HG03460 (cell line): ENCODE results near the gene MED16.
"Not testable (repeated sequence)": the region's sequence is repeated elsewhere in the genome, so short reads cannot be mapped to it uniquely, and the experiment has no call there.

ENCODE experiments used
- ATAC-seq: cut with Tn5 transposase; IDR thresholded peaks from one replicate; pipeline ENCODE4 v1.9.1; 2021; ENCODE audit not compliant: unreplicated experiment

The MED16 gene

DNA sequence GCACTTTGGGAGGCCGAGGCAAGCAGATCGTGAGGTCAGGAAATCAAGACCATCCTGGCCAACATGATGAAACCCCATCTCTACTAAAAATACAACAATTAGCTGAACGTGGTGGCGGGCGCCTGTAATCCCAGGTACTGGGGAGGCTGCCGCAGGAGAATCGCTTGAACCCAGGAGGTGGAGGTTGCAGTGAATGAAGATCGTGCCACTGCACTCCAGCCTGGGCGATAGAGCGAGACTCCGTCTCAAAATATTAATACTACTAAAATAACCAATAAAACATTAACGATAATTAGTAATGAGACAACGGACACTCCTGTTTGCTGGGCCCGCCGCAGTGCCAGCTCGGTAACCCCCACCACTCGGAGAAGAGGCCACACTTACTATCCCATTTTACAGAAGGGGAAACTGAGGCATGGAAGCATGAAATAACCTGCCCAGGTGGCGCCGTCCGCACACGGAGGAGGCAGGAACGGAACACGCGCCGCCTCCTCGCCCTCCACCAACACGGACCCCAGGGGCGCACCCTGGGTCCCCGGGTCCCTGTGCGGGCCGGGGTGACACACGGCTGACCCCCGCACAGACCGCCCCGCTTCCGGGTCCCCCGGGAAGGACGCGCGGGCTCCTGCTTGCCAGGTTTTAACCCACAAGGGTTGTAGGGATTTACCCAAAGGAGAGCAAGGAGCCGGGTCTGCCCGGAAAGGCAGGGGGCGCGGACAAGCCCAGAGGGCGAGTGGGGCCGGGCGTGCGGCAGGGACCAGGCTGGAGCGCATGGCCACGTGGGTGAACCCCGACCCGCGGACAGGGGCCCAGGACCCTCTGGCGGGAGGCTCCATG lies 18.4 kb upstream of the MED16 start:
- ATAC-seq: no peak

DNA sequence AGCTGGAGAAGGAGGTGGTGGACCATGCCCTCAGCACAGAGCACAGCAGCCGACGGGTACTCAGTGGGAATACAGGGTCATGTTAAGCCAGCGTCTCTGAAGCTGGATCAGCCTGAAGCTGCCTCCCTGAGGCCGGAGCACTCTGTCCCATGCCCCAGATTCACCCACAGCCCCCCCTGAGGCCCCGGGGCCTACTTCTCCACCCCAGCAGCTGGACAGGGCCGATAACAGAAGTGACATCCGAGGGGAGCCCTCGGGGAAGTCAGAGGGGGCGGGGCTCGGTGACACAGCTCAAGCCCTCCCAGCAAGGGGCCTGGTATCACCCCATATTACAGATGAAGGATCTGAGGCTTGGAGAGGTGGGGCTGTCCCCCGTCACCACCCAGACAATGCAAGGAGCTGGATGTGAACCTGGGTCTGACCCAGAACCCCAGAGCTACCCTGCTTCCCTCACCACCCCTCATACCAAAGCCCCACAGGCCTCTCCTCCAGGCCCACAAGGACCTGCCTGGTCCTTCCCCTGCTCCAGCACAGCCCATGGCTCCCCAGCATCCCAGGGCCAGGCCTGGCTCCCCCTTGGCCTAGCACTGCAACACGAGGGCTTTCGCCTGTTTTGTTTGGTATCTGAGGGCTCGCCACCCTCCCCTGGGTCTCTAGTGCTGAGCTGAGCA lies 14.3 kb upstream of the MED16 start:
- no peak for ATAC-seq

GRCh38 chr19:906480-906879 lies 13.5 kb upstream of the MED16 start:
- no peak for ATAC-seq

- no peak for ATAC-seq
Measured at GRCh38 chr19:904545-904944, 11.6 kb upstream of the MED16 start.

GRCh38 chr19:903266-903797 lies 10.3 kb upstream of the MED16 start:
- ATAC-seq: no peak

DNA sequence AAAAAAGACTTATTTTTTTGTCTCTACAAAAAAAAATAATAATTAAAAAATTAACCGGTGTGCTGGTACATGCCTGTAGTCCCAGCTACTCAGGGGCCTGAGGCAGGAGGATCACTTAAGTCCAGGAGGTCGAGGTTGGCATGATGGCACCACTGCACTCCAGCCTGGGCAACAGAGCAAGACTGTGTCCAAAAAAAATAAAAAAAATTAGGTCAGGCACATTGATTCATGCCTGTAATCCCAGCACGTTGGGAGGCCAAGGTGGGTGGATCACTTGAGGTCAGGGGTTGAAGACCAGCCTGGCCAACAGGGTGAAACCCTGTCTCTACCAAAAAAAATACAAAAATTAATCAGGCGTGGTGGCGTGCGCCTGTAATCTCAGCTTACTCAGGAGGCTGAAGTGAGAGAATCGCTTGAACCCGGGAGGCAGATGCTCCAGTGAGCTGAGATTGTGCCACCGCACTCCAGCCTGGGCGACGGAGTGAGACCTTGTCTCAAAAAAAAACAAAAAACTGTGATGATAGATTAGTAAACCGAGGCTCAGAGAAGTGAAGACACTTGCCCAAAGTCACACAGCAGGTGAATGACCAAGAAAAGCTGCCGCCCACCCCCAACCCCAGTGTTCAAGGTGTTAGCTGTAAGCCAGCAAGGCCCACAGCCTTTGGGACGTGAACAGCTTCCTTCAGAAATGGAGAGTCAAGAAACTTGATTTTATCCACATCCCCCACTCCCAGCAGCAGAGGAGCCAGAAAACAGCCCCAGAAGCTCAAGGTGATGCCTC lies 9.6 kb upstream of the MED16 start:
- no peak for ATAC-seq

DNA sequence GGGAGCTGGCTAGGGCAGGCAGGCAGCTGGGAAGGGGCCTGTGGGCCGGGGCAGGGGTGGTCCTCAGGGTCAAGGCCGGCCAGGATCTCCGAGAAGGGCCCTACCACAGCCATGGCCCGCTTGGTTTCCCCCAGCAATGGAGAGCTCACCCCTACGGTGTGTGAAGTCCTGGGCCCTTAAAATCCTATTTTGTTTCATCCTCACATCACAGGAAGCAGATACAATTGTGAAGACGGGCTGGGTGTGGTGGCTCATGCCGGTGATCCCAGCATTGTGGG lies 9.0 kb upstream of the MED16 start:
- ATAC-seq: no peak

DNA sequence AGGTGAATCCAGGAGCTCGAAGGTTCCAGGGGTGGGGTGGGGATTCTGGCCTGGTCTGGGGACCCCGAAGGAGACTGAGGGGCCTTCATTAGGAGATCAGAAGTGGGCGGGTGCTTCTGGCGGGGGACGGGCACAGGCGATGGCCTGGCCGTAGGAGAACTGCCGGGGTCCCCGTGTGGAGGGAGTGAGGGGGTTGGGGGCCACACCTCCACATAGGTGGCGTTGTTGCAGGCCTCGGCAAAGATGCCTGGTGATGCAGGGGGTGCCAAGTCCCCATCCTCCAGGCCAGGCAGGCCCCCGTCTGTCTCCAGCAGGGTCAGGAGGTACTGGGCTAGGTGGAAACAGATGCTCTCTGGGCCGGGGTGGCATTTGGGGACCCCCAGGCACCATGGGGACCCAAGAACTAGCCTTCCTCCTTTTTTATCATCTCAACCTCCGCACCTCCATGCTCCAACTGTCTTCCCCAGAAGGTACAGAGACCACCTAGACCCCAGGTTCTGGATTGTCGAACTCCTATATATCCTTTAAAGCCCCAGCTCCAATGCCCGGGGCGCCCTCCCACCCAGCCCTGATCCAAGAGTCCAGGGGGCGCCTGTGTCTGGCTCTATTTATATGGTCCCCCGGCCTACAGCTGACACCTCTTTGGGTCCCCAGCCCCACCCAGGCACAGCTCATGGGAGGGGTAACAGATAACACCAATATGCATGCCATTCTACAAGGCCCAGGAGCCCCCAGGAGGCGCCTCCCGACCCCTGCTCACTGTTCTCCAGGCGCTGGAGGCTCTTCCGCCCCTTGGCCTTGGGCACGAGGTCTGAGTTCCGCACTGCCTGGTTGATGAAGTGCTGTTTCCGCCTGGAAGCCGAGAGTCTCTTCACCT lies 8.5 kb upstream of the MED16 start:
- no peak for ATAC-seq

- ATAC-seq: no peak
Measured at GRCh38 chr19:900302-901111, 7.5 kb upstream of the MED16 start.

- no peak for ATAC-seq
Measured at GRCh38 chr19:900043-900301, 7.0 kb upstream of the MED16 start.

DNA sequence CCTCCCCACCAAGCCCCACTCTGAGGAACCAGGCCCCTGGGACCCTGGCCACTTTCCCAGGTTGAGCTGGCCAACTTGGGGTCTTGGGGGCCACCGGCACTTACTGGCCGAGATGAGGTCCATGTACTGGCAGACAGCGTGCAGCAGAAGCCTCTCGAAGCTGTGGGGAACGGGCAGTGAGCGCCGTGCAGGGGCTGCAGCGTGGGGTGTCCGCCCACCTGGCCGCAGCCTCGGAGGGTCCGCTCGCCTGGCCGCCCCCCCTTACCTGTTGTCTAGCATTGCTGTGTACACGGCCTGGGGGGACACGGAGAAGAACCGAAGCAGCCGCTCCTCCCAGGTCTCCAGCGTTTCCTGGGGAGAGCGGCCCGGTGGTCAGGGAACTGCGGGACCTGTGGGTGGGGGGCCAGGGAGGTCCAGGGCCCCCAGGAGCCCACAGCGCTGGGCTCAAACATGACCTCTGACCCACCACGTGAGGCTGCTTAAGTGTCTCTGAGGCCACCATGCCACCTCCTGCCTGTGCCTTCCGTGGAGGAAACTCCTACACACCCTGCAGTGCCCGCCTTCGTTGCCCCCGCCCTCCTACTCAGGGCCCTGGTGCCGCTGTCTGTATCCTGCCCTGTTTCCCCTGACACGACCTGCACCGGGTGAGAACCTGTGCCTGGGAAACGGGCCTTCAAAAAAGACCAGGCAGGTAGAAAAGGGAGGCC lies 6.5 kb upstream of the MED16 start:
- no peak for ATAC-seq

DNA sequence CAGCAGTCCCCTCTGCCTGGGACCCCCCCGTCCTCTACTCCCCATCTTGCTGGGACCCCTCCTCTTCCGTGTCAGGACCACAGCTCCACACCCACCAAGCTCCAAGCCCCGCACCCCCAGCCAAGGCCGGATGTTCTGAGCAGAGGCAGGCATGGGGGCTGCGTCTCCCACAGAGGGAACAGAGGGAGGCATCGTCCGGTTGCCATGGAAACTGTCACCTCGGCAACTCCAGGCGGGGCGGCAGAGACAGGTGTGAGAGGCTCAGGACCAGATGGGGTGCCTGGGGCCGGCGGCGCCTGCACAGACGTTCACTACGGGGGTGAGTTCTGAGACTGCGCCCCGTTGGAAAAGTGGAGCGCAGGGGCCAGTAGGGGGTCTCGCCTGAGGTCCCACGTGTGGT lies 5.7 kb upstream of the MED16 start:
- no peak for ATAC-seq

DNA sequence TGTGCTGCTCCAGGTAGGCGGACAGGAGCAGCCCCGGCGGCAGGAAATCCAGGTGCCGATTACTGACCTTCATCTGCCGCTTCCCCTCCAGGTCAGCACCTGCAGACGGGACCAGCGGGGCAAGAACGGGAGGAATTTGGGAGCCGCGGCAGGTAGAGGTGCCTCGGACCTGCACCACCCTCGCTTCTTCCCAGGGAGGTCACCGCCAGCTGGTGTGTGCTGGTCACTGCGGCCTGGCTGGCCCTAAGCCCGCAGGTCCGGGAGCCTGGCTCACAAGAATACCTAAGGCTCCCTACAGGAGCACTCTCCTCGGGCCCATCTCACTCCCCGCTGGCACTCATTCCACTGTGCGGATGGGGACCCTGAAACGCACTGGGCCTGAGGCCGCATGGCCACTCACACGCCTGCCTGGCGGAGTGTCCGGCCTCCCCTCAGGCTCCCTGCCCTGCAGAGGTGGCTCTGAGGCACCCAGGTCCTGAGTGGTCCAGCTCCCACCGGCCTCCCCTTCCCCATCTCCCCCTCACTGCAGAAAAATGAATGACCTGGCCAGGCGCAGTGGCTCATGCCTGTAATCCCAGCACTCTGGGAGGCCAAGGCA lies 4.6 kb upstream of the MED16 start:
- no peak for ATAC-seq

DNA sequence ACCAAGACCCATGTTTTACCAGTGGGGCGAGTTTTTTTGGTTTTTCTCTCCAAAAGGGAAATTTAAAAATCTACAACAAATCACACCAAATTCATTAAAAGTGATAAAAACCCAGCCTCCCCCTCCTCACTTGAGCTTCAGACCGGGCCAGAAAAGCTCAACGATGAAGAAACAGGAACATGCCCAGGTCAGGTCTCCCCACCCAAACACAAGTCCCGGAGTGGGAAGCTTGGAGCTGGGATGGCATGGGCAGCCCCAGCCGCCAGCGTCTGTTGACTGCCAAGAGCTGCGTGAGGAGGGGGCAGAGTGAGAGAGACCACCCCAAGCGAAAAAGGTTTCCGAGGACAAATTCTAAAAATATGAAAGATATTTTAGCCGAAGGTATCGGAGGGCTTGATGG lies 4.0 kb upstream of the MED16 start:
- ATAC-seq: no peak

DNA sequence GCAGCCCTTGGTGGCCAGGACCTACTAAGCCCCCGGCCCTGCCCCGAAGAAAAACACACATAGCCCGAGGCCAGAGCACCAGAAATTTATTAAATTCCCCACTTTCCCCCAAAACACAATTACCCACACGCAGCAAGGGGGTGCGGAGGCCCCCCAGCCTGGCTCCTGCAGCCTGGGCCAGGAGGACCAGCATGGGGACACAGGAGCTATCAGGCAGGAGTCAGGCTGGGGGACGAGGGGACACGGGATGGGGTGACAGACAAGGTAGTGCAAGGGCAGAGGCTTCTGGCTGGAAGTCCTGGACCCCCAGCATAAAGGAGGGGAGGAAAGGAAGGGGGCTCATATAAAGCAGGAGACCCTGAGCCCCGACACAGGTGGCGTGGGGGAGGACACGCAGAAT lies 3.4 kb upstream of the MED16 start:
- ATAC-seq: no peak

GRCh38 chr19:892243-892893 lies 619 bp downstream of the MED16 start:
- ATAC-seq: no peak

- not testable (repeated sequence) for ATAC-seq
Measured at GRCh38 chr19:891421-892200, 1.4 kb downstream of the MED16 start.

- no peak for ATAC-seq
Measured at GRCh38 chr19:890831-891230, 2.2 kb downstream of the MED16 start.
